Esophagus (tissue), 2 donors: Measurements from ENCODE around the gene CHAT. TPM values are rescaled to one million over a fixed set of nuclear protein-coding genes. Genes with fewer than 3 reads are reported as not detected.

Experiments
- H3K27ac ChIP-seq, 2 donors: one replicate each; pipeline ENCODE4 v1.5.1; 2013; ENCODE audit warnings: low read depth in 2 of 2, mild to moderate bottlenecking in 2 of 2, inconsistent platforms in 1 of 2, low read length in 1 of 2, moderate library complexity in 1 of 2
- H3K27me3 ChIP-seq, 2 donors: one replicate each; pipeline ENCODE4 v1.6.1; 2013; ENCODE audit warnings: low read length in 2 of 2, control low read depth in 1 of 2, mild to moderate bottlenecking in 1 of 2; ENCODE audit not compliant: insufficient read depth in 2 of 2, control insufficient read depth in 1 of 2
- H3K36me3 ChIP-seq, 2 donors: one replicate each; pipeline ENCODE4 v1.6.1; 2013; ENCODE audit warnings: low read length in 1 of 2; ENCODE audit not compliant: control insufficient read depth in 2 of 2, insufficient read depth in 2 of 2
- H3K4me1 ChIP-seq, 2 donors: one replicate each; pipeline ENCODE4 v1.6.1; 2013; ENCODE audit warnings: low read length in 1 of 2; ENCODE audit not compliant: control insufficient read depth in 2 of 2, insufficient read depth in 2 of 2
- H3K4me3 ChIP-seq, 2 donors: one replicate each; pipeline ENCODE4 v1.5.1; 2013; ENCODE audit warnings: low read length in 2 of 2, mild to moderate bottlenecking in 2 of 2, low read depth in 1 of 2, moderate library complexity in 1 of 2
- H3K9me3 ChIP-seq, 2 donors: one replicate each; pipeline ENCODE4 v1.6.1; 2013; ENCODE audit warnings: mild to moderate bottlenecking in 2 of 2, low read depth in 1 of 2, low read length in 1 of 2, moderate library complexity in 1 of 2; ENCODE audit not compliant: control insufficient read depth in 2 of 2, insufficient read depth in 1 of 2
- WGBS, 2 donors: extraction: QIAGEN DNeasy Blood & Tissue Kit; methylation state at CpG; one replicate each; pipeline ENCODE4 v1.1.7; 2013; 5-methylcytosine and 5-hydroxymethylcytosine counted together
- polyA plus RNA-seq, 2 donors: library from polyadenylated mRNA; stranded (reverse); fragments of 200-250 nt; gene quantifications; one replicate each; pipeline ENCODE4 v1.2.3, GENCODE V29; 2013
- donor health status: healthy with polysubstance abuse.
- donor health status: Bipolar disorder and iron deficiency.

CHAT gene
- polyA plus RNA-seq, 2 donors, result not detected

DNA sequence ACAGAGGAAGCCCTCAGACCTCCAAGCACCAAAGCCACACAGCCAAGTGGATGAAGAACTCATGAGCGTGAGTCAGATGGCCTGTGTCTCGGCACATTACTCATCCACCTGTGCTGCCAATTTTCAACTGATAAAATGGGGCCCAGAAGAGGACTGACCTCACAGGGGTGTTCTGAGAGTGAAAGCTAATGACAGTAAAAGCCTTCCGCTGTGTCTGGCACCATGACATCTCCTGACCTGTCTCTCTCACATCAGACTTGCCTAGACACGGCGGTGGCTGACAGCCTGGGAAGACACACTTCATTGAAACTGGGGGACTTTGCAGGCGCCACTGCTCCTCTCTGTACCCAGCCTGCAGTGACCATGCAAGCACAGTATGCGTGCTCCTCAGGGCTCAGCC is 12.0 kb upstream of the CHAT start:
- WGBS, 2 donors, result 63 to 66% methylated on average over 7 of the region's 7 CpGs
- H3K4me1 ChIP-seq, result no peaks in the 10 kb centered on the region
- H3K4me3 ChIP-seq, result no peak overlapping the region
- H3K27me3 ChIP-seq, result peaks cover 0 to 7% of the 10 kb centered on the region in 2 donors
- no peaks in the 10 kb centered on the region for H3K36me3 ChIP-seq
- H3K9me3 ChIP-seq, result peaks cover 0 to 2% of the 10 kb centered on the region in 2 donors
- H3K27ac ChIP-seq, result no peak overlapping the region

DNA sequence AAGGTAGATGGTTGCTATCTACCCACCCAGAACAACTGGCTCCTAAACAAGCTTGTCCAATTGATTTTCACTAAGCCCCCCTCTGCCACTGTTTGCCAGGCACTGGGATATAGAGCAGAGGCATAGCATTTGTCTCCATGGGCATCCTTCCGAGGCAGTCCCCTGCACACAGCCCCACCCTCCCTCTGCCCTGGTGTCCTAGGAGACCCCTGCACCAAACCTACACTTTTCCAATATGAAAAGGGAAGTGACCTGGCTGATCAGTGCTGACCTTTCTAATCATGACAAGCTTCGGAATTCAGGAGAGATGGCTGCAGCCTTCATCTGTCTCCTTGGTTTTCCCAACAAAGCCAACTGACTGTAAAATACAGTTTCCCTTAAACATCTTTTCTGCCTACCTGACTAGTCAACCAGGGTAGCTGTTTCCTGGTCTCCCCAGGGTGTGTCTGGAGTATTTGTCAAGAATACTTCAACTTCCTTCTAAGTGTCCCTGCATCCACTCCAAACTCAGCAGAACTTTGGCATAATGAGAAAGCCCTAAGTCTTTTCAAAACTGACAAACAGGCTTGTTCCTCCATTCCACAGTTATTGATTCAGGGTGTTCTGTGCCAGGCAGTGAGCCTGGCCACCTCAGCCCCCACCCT is 11.3 kb upstream of the CHAT start:
- Histone ChIP-seq H3K4me1 (no peaks in the 10 kb centered on the region), H3K27me3 (peaks cover 3 to 9% of the 10 kb centered on the region in 2 donors), H3K36me3 (no peaks in the 10 kb centered on the region), H3K27ac (no peak overlapping the region), H3K4me3 (no peak overlapping the region), H3K9me3 (peaks cover 0 to 2% of the 10 kb centered on the region in 2 donors)
- 67 to 70% methylated on average over 2 of the region's 2 CpGs for WGBS, 2 donors

DNA sequence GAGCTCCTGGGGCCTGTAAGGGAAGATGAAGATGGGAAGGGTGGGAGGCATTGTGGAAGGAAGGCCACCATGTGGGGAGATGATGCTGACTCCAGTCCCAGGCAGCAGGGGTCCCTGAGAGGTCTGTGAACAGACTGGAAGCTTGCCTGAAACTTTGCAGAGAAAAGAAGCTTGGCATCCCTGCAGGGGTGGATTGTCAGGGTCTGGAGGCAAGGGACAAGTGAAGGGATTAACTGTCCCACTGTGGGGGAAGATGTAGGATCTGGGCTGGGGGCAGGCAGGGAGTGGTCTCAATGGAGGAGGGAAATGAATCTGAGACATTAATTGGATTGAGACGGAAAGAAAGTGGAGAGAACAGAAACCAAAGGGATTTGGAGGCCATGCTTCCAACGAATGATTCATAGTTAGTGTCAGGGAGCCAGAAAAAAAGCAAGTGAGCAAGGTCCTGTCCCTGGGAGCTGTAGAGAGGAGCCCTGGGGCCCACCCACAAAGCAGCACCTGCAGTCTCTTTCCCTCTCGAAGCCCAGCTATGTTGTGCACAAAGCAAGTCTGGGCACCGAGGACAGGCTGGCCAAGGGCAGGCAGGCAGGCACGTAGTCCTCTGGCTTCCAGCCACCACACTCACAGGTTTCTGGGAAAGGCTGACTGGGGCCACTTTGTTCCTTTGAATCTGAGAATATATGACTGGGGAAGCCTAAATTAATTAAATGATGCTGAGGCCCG is 8.5 kb upstream of the CHAT start:
- Histone ChIP-seq H3K4me3 (no peak overlapping the region), H3K36me3 (no peaks in the 10 kb centered on the region), H3K27ac (no peak overlapping the region), H3K9me3 (peaks cover 0 to 2% of the 10 kb centered on the region in 2 donors), H3K27me3 (peaks cover 5 to 33% of the 10 kb centered on the region in 2 donors), H3K4me1 (peaks cover under 1 to 2% of the 10 kb centered on the region in 2 donors)
- 41 to 51% methylated on average over 6 of the region's 6 CpGs for WGBS, 2 donors

DNA sequence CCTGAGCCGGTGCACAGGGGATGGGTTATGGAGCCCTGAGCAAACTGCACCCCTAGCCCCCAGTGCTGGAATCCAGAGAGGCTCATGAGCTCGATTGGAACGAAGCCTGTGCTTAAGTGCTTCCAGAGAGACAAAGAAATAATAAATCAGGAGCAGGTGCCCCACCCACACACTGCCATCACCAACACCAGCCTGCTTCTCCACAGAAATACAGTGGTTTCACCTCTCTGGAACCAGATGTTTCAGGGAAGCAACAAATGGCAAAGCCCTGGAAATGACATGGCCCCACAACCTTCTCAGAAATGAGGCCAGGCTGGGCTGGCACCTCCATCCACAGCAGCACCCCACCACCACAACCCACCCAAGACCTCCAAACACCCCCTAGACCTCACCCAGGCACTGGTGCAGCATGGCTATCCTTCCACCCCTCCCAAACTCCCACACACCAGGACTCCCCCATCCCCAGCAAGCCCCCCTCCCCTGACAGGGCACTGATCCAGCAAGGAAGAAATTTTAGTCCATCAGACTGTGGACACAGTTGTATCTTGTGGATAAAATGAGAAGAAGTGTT is 7.8 kb upstream of the CHAT start:
- peaks cover 7% of the 10 kb centered on the region in 2 donors for H3K4me1 ChIP-seq
- no peak overlapping the region for H3K4me3 ChIP-seq
- WGBS, 2 donors, result 25 to 34% methylated on average over 3 of the region's 3 CpGs
- no peak overlapping the region for H3K27ac ChIP-seq
- H3K27me3 ChIP-seq, result peaks cover 12 to 39% of the 10 kb centered on the region in 2 donors
- peaks cover 0 to 5% of the 10 kb centered on the region in 2 donors for H3K9me3 ChIP-seq
- H3K36me3 ChIP-seq, result no peaks in the 10 kb centered on the region

DNA sequence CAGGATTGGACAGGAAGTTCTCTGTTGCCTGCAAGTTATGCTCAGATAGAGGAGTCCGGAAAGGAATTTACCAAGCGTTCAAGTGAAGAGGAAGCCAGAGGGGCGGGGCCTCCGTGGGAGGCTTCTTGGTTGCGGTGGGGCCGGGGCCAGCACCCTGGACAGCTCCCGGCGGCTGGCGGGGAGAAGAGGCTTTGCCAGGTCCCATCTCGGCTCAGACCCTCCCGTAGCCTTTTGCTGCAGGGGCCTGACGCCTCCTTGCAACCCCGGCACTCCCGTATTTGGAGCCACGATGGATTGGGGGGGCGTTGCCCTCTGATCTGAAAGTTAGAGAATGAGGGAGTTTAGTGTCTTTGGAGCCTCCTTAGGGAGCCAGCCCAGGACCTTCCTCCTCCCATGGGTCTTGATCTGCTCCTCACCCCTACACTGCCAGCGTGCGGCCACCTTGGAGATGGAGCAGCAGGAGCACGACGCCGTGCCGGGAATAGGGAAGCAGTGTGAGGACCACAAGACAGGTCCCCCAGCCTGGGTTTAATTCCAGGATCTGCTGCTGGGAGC is 6.8 kb upstream of the CHAT start:
- Histone ChIP-seq H3K4me3 (no peak overlapping the region), H3K4me1 (peaks cover 7 to 17% of the 10 kb centered on the region in 2 donors), H3K27me3 (peaks cover 14 to 47% of the 10 kb centered on the region in 2 donors), H3K36me3 (no peaks in the 10 kb centered on the region), H3K9me3 (peaks cover 0 to 16% of the 10 kb centered on the region in 2 donors), H3K27ac (no peak overlapping the region)
- 3% methylated on average over 22 of the region's 22 CpGs for WGBS, 2 donors

DNA sequence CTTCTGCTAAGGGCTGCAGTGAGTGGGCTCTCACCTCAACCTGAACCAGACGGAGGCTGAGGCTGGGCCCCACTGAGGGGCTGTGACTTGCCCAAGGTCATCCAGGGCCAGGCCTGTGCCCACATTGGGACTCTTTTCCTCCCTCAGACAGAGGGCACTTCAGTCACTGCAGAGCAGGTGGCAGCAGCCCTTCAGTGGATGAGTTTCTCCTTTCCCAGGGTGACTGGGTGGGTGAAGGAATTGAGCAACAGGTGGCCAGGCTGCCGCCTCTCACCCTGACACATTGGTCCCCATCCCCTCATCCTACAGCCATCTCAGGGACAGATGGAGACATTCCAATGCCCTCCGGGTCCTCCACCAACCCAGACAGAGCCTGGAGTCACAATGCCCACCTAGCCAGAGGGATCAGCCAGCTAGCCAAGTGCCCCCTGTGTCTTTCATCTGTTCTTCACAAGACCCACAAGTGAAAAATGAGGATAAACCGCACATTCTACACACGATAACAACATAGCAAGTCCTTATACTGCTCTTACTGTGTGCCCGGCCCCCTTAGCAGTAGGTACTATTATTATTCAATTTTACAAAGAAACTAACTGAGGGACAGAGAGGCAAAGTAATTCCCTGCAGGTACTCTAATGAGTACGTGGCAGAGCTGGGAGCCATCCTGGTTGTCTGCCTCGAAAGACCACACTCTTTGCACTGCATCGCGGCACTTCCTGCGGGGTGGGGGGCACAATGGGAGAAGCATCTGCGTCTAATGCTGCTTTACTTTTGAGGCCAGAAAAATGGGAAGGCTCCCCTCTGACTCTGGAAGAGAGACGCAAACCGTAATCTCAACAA is 5.5 kb upstream of the CHAT start:
- no peak overlapping the region for H3K4me3 ChIP-seq
- WGBS, 2 donors, result 10 to 11% methylated on average over 14 of the region's 14 CpGs
- H3K27ac ChIP-seq, result no peak overlapping the region
- peaks cover 2 to 19% of the 10 kb centered on the region in 2 donors for H3K9me3 ChIP-seq
- H3K27me3 ChIP-seq, result peaks cover 14 to 56% of the 10 kb centered on the region in 2 donors
- H3K4me1 ChIP-seq, result peaks cover 7 to 17% of the 10 kb centered on the region in 2 donors
- H3K36me3 ChIP-seq, result no peaks in the 10 kb centered on the region

DNA sequence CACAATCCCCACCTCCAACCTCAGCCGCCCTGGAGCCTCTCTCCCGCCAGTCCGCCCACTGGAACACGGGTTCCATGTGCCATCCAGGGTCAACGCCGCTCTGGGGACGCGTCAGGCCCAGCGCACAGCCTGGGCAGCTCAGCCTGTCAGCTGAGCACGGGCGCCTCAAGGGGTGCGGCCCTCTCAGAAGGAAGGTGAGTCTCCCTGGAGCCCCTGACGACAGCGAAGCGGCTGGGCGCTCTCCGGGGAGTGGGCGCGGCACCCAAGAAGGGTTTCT is 4.9 kb upstream of the CHAT start:
- Histone ChIP-seq H3K4me1 (peaks cover 7 to 17% of the 10 kb centered on the region in 2 donors), H3K36me3 (no peaks in the 10 kb centered on the region), H3K9me3 (peaks cover 2 to 19% of the 10 kb centered on the region in 2 donors), H3K27ac (no peak overlapping the region), H3K4me3 (no peak overlapping the region), H3K27me3 (peaks cover 14 to 61% of the 10 kb centered on the region in 2 donors)
- WGBS, 2 donors, result 4% methylated on average over 19 of the region's 19 CpGs

DNA sequence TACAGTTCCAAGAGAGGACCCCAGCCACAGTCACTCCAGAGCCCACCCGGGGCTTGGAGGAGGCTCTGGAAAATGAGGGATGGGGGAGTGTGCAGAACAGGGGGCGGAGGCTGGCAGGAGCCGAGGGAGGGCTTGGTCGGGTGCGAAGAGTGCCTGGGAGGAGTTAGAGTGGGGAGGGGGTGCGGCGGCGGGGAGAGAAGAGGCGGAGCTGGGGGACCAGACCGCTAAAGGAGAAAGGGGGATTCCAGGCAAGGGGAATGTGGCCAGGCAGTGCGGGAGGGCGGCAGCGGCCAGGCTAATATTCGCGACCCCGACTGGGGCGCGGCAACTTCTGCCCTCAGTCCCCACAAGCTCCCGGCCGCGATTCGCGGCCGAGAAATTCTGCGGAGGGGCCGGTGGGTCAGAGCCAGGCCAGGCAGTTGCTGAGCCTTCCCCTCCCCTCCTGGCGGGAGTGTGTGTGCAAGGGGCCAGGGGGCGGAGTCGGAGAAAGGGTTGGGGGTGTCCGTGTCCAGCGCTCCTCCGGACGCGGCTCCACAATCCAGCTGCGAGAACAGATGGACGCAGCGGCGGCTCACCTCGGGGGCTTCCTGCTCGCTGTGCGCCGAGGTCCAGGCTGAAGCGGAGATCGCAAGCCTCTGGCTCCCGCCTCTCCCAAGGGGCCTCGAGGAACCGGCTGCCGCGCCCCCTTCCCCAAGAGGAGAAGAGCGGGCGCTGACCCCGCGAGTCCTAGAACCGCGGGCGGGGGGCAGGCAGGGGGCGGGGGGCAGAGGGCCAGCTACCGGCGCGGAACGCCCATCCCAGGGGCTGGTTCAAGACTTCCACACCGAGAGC is 4.3 kb upstream of the CHAT start:
- H3K36me3 ChIP-seq, result no peaks in the 10 kb centered on the region
- H3K4me3 ChIP-seq, result peak overlapping the region in 1 of 2 donors; percentile 17
- H3K9me3 ChIP-seq, result peaks cover 2 to 19% of the 10 kb centered on the region in 2 donors
- peaks cover 7 to 17% of the 10 kb centered on the region in 2 donors for H3K4me1 ChIP-seq
- WGBS, 2 donors, result 3% methylated on average over 50 to 62 of the region's 62 CpGs
- no peak overlapping the region for H3K27ac ChIP-seq
- peaks cover 14 to 61% of the 10 kb centered on the region in 2 donors for H3K27me3 ChIP-seq
